Loucy (cell line): ENCODE results near the gene DEFB132.

Experiments
- H2AFZ ChIP-seq: fragments of 200-600 bp; sonication (generic); 2 replicates; pipeline ENCODE4 v1.6.0; 2016; ENCODE audit warnings: antibody characterized with exemption, mild to moderate bottlenecking, low read length, moderate library complexity
- H3F3A ChIP-seq: fragments of 200-600 bp; 2 replicates; pipeline ENCODE4 v1.6.0; 2016; ENCODE audit warnings: antibody characterized with exemption, low read depth, mild to moderate bottlenecking
- H3K27me3 ChIP-seq: fragments of 200-600 bp; sonication (generic); 2 replicates; pipeline ENCODE4 v1.6.1; 2014; ENCODE audit warnings: low read length, mild to moderate bottlenecking; ENCODE audit not compliant: insufficient read depth, poor library complexity, severe bottlenecking
- H3K36me3 ChIP-seq: fragments of 200-600 bp; sonication (generic); 2 replicates; pipeline ENCODE4 v1.6.1; 2016; ENCODE audit warnings: low read length; ENCODE audit not compliant: insufficient read depth
- H3K4me1 ChIP-seq: fragments of 200-600 bp; sonication (generic); 2 replicates; pipeline ENCODE4 v1.5.1; 2014; ENCODE audit warnings: low read length, mild to moderate bottlenecking; ENCODE audit not compliant: insufficient read depth, poor library complexity, severe bottlenecking
- H3K4me2 ChIP-seq: fragments of 200-600 bp; sonication (generic); 2 replicates; pipeline ENCODE4 v1.6.0; 2014; ENCODE audit warnings: antibody characterized with exemption, low read length, low read depth, mild to moderate bottlenecking; ENCODE audit not compliant: poor library complexity, severe bottlenecking
- H3K4me3 ChIP-seq: fragments of 200-600 bp; sonication (generic); 2 replicates; pipeline ENCODE4 v1.5.1; 2014; ENCODE audit warnings: low read length, mild to moderate bottlenecking, mixed read lengths; ENCODE audit not compliant: poor library complexity, severe bottlenecking
- H3K79me2 ChIP-seq: fragments of 200-600 bp; sonication (generic); 2 replicates; pipeline ENCODE4 v1.6.1; 2014; ENCODE audit warnings: low read length; ENCODE audit not compliant: insufficient read depth
- H3K9ac ChIP-seq: fragments of 200-600 bp; sonication (generic); 2 replicates; pipeline ENCODE4 v1.6.0; 2014; ENCODE audit warnings: mild to moderate bottlenecking, low read depth, low read length, moderate library complexity; ENCODE audit not compliant: poor library complexity, severe bottlenecking
- H3K9me2 ChIP-seq: fragments of 200-600 bp; sonication (generic); replicated peaks from 2 replicates; pipeline ENCODE4 v1.6.1; 2016; ENCODE audit warnings: low read depth, low read length, mixed read lengths
- H3K9me3 ChIP-seq: fragments of 200-600 bp; sonication (generic); 2 replicates; pipeline ENCODE4 v1.6.1; 2014; ENCODE audit warnings: mild to moderate bottlenecking, antibody characterized with exemption, low read length, low read depth; ENCODE audit not compliant: insufficient read depth
- H4K20me1 ChIP-seq: fragments of 200-600 bp; sonication (generic); 2 replicates; pipeline ENCODE4 v1.6.0; 2014; ENCODE audit warnings: antibody characterized with exemption, low read length, mild to moderate bottlenecking; ENCODE audit not compliant: insufficient read depth, poor library complexity, severe bottlenecking
- EZH2phosphoT487 ChIP-seq: fragments of 200-600 bp; IDR thresholded peaks from 2 replicates; pipeline ENCODE4 v1.6.1; 2018; ENCODE audit warnings: antibody characterized with exemption, mild to moderate bottlenecking, moderate library complexity, borderline replicate concordance
- TF ChIP-seq, protein P1 (sequence below): fragments of 200-600 bp; sonication (generic); conservative IDR thresholded peaks from 2 replicates; pipeline ENCODE4 v1.5.1; 2014; ENCODE audit warnings: mild to moderate bottlenecking, antibody characterized with exemption, low read length

Gene DEFB132

DNA sequence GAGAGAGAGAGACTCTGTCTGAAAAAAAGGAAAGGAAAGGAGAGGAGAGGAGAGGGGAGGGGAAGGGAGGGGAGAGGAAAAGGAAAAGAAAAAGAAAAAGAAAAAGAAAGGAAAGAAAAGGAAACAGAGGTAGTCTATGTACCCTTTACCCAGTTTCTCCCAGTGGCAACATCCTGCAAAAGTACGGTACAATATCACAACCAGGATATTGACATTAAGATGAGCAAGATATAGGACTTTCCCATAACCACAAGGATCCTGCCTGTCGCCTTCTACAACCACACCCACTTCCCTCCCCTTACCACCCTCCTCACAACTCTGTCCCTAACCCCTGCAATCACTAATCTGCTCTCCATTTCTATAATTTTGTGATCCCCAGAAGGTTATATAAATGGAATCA lies 29.0 kb downstream of the DEFB132 start:
- Histone ChIP-seq H3K27me3 (no peaks in the 10 kb centered on the region), H3K9ac (no peak overlapping the region), H3K4me1 (peaks cover 24% of the 10 kb centered on the region), H4K20me1 (no peaks in the 10 kb centered on the region), H3K9me3 (no peaks in the 10 kb centered on the region), H3K4me3 (no peak overlapping the region), H3K4me2 (no peak overlapping the region), H3K9me2 (no peaks in the 10 kb centered on the region), H2AFZ (no peak overlapping the region), H3F3A (no peaks in the 10 kb centered on the region), H3K79me2 (peaks cover 13% of the 10 kb centered on the region), H3K36me3 (no peaks in the 10 kb centered on the region)
- TF ChIP-seq, protein P1, sequence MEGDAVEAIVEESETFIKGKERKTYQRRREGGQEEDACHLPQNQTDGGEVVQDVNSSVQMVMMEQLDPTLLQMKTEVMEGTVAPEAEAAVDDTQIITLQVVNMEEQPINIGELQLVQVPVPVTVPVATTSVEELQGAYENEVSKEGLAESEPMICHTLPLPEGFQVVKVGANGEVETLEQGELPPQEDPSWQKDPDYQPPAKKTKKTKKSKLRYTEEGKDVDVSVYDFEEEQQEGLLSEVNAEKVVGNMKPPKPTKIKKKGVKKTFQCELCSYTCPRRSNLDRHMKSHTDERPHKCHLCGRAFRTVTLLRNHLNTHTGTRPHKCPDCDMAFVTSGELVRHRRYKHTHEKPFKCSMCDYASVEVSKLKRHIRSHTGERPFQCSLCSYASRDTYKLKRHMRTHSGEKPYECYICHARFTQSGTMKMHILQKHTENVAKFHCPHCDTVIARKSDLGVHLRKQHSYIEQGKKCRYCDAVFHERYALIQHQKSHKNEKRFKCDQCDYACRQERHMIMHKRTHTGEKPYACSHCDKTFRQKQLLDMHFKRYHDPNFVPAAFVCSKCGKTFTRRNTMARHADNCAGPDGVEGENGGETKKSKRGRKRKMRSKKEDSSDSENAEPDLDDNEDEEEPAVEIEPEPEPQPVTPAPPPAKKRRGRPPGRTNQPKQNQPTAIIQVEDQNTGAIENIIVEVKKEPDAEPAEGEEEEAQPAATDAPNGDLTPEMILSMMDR = no peak

DNA sequence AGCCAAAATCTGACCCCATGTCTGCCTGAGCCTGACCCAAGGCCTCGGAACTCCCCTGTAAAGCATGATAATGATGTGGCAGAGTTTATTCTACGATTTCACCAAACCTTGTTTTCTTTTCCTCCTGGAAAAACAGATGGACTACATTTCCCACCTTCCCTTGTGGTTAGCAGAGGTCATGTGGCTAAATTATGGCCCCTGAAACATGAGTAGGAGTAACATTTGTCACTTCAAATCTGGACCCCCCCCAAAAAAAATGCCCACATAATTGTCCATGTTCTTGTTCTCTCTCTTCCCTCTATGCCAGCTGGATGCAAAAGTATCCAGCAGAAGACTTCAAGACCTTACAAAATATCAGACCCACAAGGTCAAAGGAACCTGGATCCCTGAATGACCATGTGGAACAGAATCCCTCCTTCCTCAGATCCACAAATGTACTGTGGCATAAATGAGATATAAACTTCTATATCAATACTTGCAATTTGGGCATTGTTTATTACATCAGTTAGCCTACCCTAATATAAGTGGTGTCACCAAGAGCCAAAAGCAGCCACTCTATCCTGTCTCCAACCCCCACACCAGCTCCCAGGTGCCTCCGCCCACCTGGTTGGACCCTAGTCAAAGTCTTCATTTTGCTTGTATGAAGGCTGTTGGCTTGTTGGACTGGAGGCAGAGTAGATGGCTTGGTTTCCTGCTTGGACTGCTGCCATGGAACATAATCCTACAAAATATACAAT lies 31.6 kb downstream of the DEFB132 start:
- H2AFZ ChIP-seq = no peak overlapping the region

DNA sequence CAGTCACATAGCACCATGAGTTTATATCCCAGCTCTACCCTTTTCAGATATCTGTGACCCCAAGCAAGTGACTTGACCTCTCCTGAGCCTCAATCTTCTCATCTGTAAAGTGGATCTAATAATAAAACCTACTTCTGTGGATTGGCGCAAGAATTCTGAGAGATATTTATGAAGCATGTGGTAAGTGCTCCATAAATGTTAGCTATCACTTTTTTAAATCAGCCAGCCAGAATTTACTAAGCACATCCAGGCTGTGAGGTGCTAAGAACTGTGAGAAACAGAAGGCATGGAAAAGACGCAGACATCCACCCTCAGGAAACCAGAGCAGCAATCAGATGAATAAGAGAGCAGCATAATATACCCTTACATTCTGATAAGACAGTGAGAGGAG lies 32.2 kb downstream of the DEFB132 start:
- TF ChIP-seq EZH2phosphoT487 = no peak
- TF ChIP-seq, protein P1 = no peak
- no peaks in the 10 kb centered on the region for H4K20me1 ChIP-seq
- H3K9me2 ChIP-seq = no peaks in the 10 kb centered on the region
- no peaks in the 10 kb centered on the region for H3F3A ChIP-seq
- peaks cover 30% of the 10 kb centered on the region for H3K4me1 ChIP-seq
- H3K9me3 ChIP-seq = no peaks in the 10 kb centered on the region
- H3K4me3 ChIP-seq = peak overlapping the region; percentile 97
- peak overlapping the region; percentile 93 for H3K9ac ChIP-seq
- peak overlapping the region; percentile 99 for H2AFZ ChIP-seq
- H3K4me2 ChIP-seq = peak overlapping the region; percentile 84
- no peaks in the 10 kb centered on the region for H3K27me3 ChIP-seq
- H3K36me3 ChIP-seq = no peaks in the 10 kb centered on the region
- peaks cover 13% of the 10 kb centered on the region for H3K79me2 ChIP-seq

More for the DNA sequence above, 31.6 kb downstream of the DEFB132 start:
- Histone ChIP-seq H3K4me3 (peak overlapping the region; percentile 97), H3K4me1 (peaks cover 30% of the 10 kb centered on the region), H3K9me3 (no peaks in the 10 kb centered on the region), H3F3A (no peaks in the 10 kb centered on the region), H3K79me2 (peaks cover 13% of the 10 kb centered on the region), H3K36me3 (no peaks in the 10 kb centered on the region), H3K9ac (peak overlapping the region; percentile 93), H3K4me2 (peak overlapping the region; percentile 84), H3K27me3 (no peaks in the 10 kb centered on the region), H3K9me2 (no peaks in the 10 kb centered on the region), H4K20me1 (no peaks in the 10 kb centered on the region)
- TF ChIP-seq, protein P1 = no peak
- no peak for TF ChIP-seq EZH2phosphoT487
